Stimulated activated CD4-positive, alpha-beta T cell treated with anti-CD3 and anti-CD28 coated beads, Interleukin-1b, Interleukin-23, amount 100 ng/mL, for 24 hours (primary cell): ENCODE data around the gene ABI1.

Experiments
- DNase-seq, 4 experiments: peaks; one replicate each; pipeline ENCODE4 v3.0.0-alpha.2; 2020; ENCODE audit warnings: low read depth in 4 of 4, low spot score in 1 of 4

The ABI1 gene

GRCh38 chr10:26776258-26776657 is 84.5 kb downstream of the ABI1 start:
- DNase-seq, result no peak

- no peak for DNase-seq
Observed at GRCh38 chr10:26773633-26774032, 87.1 kb downstream of the ABI1 start.

- DNase-seq, result no peak
Observed at GRCh38 chr10:26770069-26770468, 90.7 kb downstream of the ABI1 start.

GRCh38 chr10:26765549-26765948 is 95.2 kb downstream of the ABI1 start:
- no peak for DNase-seq

GRCh38 chr10:26759008-26759407 is 101.8 kb downstream of the ABI1 start:
- no peak for DNase-seq

GRCh38 chr10:26755443-26755903 is 105.3 kb downstream of the ABI1 start:
- DNase-seq, result no peak

GRCh38 chr10:26746061-26746460 is 114.7 kb downstream of the ABI1 start:
- DNase-seq, result no peak

- DNase-seq, result no peak
Observed at GRCh38 chr10:26743841-26744240, 116.9 kb downstream of the ABI1 start.

GRCh38 chr10:26743091-26743490 is 117.7 kb downstream of the ABI1 start:
- no peak for DNase-seq

- DNase-seq, result no peak
Observed at GRCh38 chr10:26741368-26741767, 119.4 kb downstream of the ABI1 start.

- no peak for DNase-seq
Observed at GRCh38 chr10:26739071-26739631, 121.6 kb downstream of the ABI1 start.

GRCh38 chr10:26738301-26738911 is 122.4 kb downstream of the ABI1 start:
- DNase-seq, result no peak

- DNase-seq, result no peak
Observed at GRCh38 chr10:26737730-26738129, 123.0 kb downstream of the ABI1 start.

- no peak for DNase-seq
Observed at GRCh38 chr10:26735435-26735834, 125.3 kb downstream of the ABI1 start.

- no peak for DNase-seq
Observed at GRCh38 chr10:26733750-26734568, 126.8 kb downstream of the ABI1 start.

- DNase-seq, result no peak
Observed at GRCh38 chr10:26730552-26730951, 130.2 kb downstream of the ABI1 start.

- no peak for DNase-seq
Observed at GRCh38 chr10:26729395-26729794, 131.4 kb downstream of the ABI1 start.

GRCh38 chr10:26728957-26729356 is 131.8 kb downstream of the ABI1 start:
- no peak for DNase-seq

GRCh38 chr10:26727005-26727404 is 133.8 kb downstream of the ABI1 start:
- DNase-seq, result no peak

- peak in 1 of 4 experiments; percentile 21 for DNase-seq
Observed at GRCh38 chr10:26725837-26726727, 134.7 kb downstream of the ABI1 start.

GRCh38 chr10:26723016-26723415 is 137.7 kb downstream of the ABI1 start:
- no peak for DNase-seq
